Stomach (tissue), 9 donors: Measurements from ENCODE around the gene MAST4. TPM values are rescaled to one million over a fixed set of nuclear protein-coding genes. Genes with fewer than 3 reads are reported as not detected.
A peak's percentile ranks its signal among the peaks of the same experiment; 100 is the strongest.

Experiments used
- DNase-seq, 2 donors: peaks; one replicate each; pipeline versions ENCODE4 v3.0.0 to v3.0.0-alpha.2; 2013 to 2019
- H3K27ac ChIP-seq, 5 donors: fragments of 200-600 bp in 4 of 5; sonication (generic) in 4 of 5; one replicate each; pipeline ENCODE4 v1.5.1; 2013 to 2019; ENCODE audit warnings: mild to moderate bottlenecking in 1 of 5, moderate library complexity in 1 of 5
- H3K27me3 ChIP-seq, 3 donors: fragments of 200-600 bp; sonication (generic); one replicate each; pipeline ENCODE4 v1.5.1; 2017 to 2019; ENCODE audit warnings: mixed run types in 1 of 3
- H3K36me3 ChIP-seq, 4 donors: fragments of 200-600 bp; sonication (generic); 1 replicate in 3 of 4; 2 replicates in 1 of 4; pipeline ENCODE4 v1.5.1; 2016 to 2019
- H3K4me1 ChIP-seq, 4 donors: fragments of 200-600 bp; sonication (generic); one replicate each; pipeline ENCODE4 v1.5.1; 2016 to 2019
- H3K4me3 ChIP-seq, 4 donors: fragments of 200-600 bp; sonication (generic) in 3 of 4; one replicate each; pipeline ENCODE4 v1.5.1; 2016 to 2019; ENCODE audit warnings: mild to moderate bottlenecking in 1 of 4
- H3K9me3 ChIP-seq, 4 donors: fragments of 200-600 bp; sonication (generic); one replicate each; pipeline ENCODE4 v1.5.1; 2016 to 2019
- CTCF ChIP-seq, 7 experiments: fragments of 450-650 bp in 4 of 7; fragments of 200-600 bp in 3 of 7; sonication (generic) in 3 of 7; IDR thresholded peaks; one replicate each; pipeline ENCODE4 v1.5.1; 2016 to 2019; ENCODE audit warnings: antibody characterized with exemption in 7 of 7, control low read depth in 2 of 7, mild to moderate bottlenecking in 1 of 7
- EP300 ChIP-seq: sonication (generic); formaldehyde crosslinking; IDR thresholded peaks from one replicate; pipeline ENCODE4 v1.6.1; 2017; ENCODE audit warnings: antibody characterized with exemption
- POLR2A ChIP-seq, 4 donors: fragments of 450-650 bp; IDR thresholded peaks; one replicate each; pipeline ENCODE4 v1.6.1; 2016; ENCODE audit warnings: antibody characterized with exemption in 4 of 4, control low read depth in 2 of 4, mild to moderate bottlenecking in 1 of 4, moderate library complexity in 1 of 4
- POLR2AphosphoS5 ChIP-seq, 3 donors: sonication (generic); formaldehyde crosslinking; IDR thresholded peaks; one replicate each; pipeline ENCODE4 v1.6.1; 2016; ENCODE audit warnings: antibody characterized with exemption in 3 of 3
- WGBS, 5 donors: extraction: QIAGEN DNeasy Blood & Tissue Kit in 3 of 5; methylation state at CpG; one replicate each; pipeline versions ENCODE4 v1.1.5 to v1.1.7; 2013 to 2018; 5-methylcytosine and 5-hydroxymethylcytosine counted together
- intact Hi-C: fragments of 100-400 bp; cut with DNase I; formaldehyde crosslinking; loops from one replicate; pipeline ENCODE4 v1.15.1; 2023; ENCODE audit warnings: low total_unique reads
- polyA plus RNA-seq, 3 donors: library from polyadenylated mRNA; stranded (reverse); fragments of 200-250 nt; gene quantifications; one replicate each; pipeline ENCODE4 v1.2.3, GENCODE V29; 2013
- total RNA-seq, 5 donors: library from RNA; depleted of rRNA; stranded (reverse); fragments of >200 nt; gene quantifications; one replicate each; pipeline versions ENCODE4 v1.1.0 to v1.2.3, GENCODE V29; 2014 to 2016
- donor health status: healthy with polysubstance abuse.
- donor health status: Bipolar disorder and iron deficiency.
- donor health status: healthy.

MAST4 gene
- total and polyA plus RNA-seq, 8 donors = 1.5 to 52.5 (median 32.1) TPM

DNA sequence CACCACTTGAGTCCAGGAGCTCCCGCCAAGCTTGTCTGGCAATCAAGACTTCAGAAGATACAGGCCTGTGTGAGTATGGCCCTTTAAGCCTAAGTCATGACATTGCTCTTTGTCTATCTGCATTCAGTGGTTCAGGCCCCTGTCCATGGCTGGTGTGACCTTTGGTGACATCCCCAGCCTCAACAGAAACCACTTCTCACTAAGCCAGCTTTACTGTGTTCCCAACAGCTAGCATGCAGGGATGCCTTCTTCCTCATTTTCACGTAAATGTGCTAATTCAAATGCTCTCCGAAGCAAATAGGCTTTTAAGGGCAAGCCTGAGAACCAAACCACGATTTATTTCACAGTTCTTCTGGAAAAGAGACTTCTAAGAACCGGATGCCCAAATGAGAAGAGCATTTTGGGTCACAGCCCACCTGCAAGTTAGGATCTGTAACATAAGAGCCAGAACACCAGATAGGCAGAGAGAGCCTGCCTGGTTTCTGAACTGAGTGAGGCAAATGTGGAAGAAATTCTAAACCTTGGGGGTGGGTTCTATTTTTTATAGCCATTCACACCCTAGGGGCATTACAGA is 585.5 kb downstream of the MAST4 start:
- H3K4me1 ChIP-seq = peaks cover 0 to 12% (median 9%) of the 10 kb centered on the region in 4 donors
- H3K9me3 ChIP-seq = peaks cover 0 to 8% (median 4%) of the 10 kb centered on the region in 4 donors
- WGBS, 5 donors = 68 to 80% (median 72%) methylated on average over 5 of the region's 5 CpGs
- no peaks in the 10 kb centered on the region for H3K36me3 ChIP-seq
- no peaks in the 10 kb centered on the region for H3K27me3 ChIP-seq
- no peak for TF ChIP-seq CTCF (IDR thresholded peaks at IDR 0.05)
- TF ChIP-seq EP300 = no peak
- TF ChIP-seq POLR2AphosphoS5 (IDR thresholded peaks at IDR 0.05) = no peak
- TF ChIP-seq POLR2A (IDR thresholded peaks at IDR 0.05) = no peak
- intact Hi-C loops = no loop called here
- no peak for DNase-seq
- peak overlapping the region in 4 of 5 donors; percentile 9 to 60 (median 52) for H3K27ac ChIP-seq
- no peak overlapping the region for H3K4me3 ChIP-seq

- peak in 1 of 3 donors; percentile 65 for TF ChIP-seq POLR2AphosphoS5 (IDR thresholded peaks at IDR 0.05)
- no peak for TF ChIP-seq CTCF (IDR thresholded peaks at IDR 0.05)
- WGBS, 5 donors = 13 to 23% (median 18%) methylated on average over 6 of the region's 6 CpGs
- H3K4me1 ChIP-seq = peaks cover 0 to 12% (median 9%) of the 10 kb centered on the region in 4 donors
- intact Hi-C loops = no loop called here
- H3K36me3 ChIP-seq = no peaks in the 10 kb centered on the region
- H3K4me3 ChIP-seq = no peak overlapping the region
- peak overlapping the region in 4 of 5 donors; percentile 9 to 60 (median 52) for H3K27ac ChIP-seq
- DNase-seq = peak in 1 of 2 donors; percentile 73
- peaks cover 0 to 2% (median 1%) of the 10 kb centered on the region in 4 donors for H3K9me3 ChIP-seq
- H3K27me3 ChIP-seq = no peaks in the 10 kb centered on the region
These were observed 586.2 kb downstream of the MAST4 start for GRCh38 chr5:67182301-67182790.

DNA sequence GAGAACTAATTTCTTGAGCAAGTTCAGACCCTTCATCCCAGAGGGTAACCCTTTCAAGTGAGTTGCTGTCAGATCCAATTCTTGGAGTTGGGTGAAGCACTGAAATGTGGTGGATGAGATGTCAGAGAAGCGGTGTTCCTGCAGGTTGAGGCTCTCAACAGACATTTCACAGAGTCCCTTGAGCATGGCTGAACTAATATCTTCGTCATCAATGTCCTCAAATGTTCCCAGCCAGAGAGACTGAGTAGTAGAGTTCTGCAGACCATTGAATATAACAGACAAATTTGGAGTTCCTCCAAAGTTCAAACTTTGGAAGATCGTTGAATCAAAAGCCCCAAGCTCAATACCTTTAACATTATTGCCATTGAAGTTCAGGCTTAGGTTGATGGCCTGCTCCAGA is 587.7 kb downstream of the MAST4 start:
- no peaks in the 10 kb centered on the region for H3K27me3 ChIP-seq
- 92 to 100% (median 98%) methylated on average over 3 of the region's 3 CpGs for WGBS, 5 donors
- no peak overlapping the region for H3K4me3 ChIP-seq
- intact Hi-C loops = no loop called here
- H3K4me1 ChIP-seq = peaks cover 0 to 16% (median 11%) of the 10 kb centered on the region in 4 donors
- no peak overlapping the region for H3K27ac ChIP-seq
- no peaks in the 10 kb centered on the region for H3K9me3 ChIP-seq
- no peak for DNase-seq
- TF ChIP-seq CTCF (IDR thresholded peaks at IDR 0.05) (no peak), POLR2A (IDR thresholded peaks at IDR 0.05) (no peak), EP300 (no peak), POLR2AphosphoS5 (IDR thresholded peaks at IDR 0.05) (no peak)
- no peaks in the 10 kb centered on the region for H3K36me3 ChIP-seq

GRCh38 chr5:67187006-67187715 is 591.0 kb downstream of the MAST4 start:
- Histone ChIP-seq H3K9me3 (no peaks in the 10 kb centered on the region), H3K27ac (peak overlapping the region in 1 of 5 donors; percentile 24), H3K4me3 (no peak overlapping the region), H3K27me3 (no peaks in the 10 kb centered on the region), H3K4me1 (peaks cover 0 to 15% (median 9%) of the 10 kb centered on the region in 4 donors), H3K36me3 (no peaks in the 10 kb centered on the region)
- intact Hi-C loops = no loop called here
- TF ChIP-seq EP300 (no peak), POLR2A (IDR thresholded peaks at IDR 0.05) (no peak), POLR2AphosphoS5 (IDR thresholded peaks at IDR 0.05) (no peak), CTCF (IDR thresholded peaks at IDR 0.05) (no peak)
- 47 to 82% (median 66%) methylated on average over 1 of the region's 1 CpG for WGBS, 5 donors
- DNase-seq = no peak
